Natural killer cell (primary cell): ENCODE measurements around the gene ARID4B. TPM values are rescaled to one million over a fixed set of nuclear protein-coding genes. Genes with fewer than 3 reads are reported as not detected.

ENCODE experiments used
- ATAC-seq, 3 donors: fragments of 150-1000 bp in 2 of 3; fragments of 200-7000 bp in 1 of 3; cut with Tn5 transposase; 1 replicate in 1 of 3; 2 replicates in 2 of 3; pipeline ENCODE4 v1.10.0; 2021; ENCODE audit warnings: mild to moderate bottlenecking in 2 of 3, moderate library complexity in 2 of 3
- DNase-seq, 2 donors: peaks; one replicate each; pipeline versions ENCODE4 v3.0.0 to v3.0.0-alpha.2; 2013 to 2021; ENCODE audit warnings: mixed read lengths in 1 of 2
- H3K27ac ChIP-seq: one replicate; pipeline ENCODE4 v1.5.1; 2013; ENCODE audit warnings: mild to moderate bottlenecking, low read length
- H3K27me3 ChIP-seq: one replicate; pipeline ENCODE4 v1.6.1; 2013; ENCODE audit warnings: low read length; ENCODE audit not compliant: control insufficient read depth, insufficient read depth
- H3K36me3 ChIP-seq: one replicate; pipeline ENCODE4 v1.6.1; 2013; ENCODE audit warnings: low read length; ENCODE audit not compliant: control insufficient read depth, insufficient read depth
- H3K4me1 ChIP-seq: one replicate; pipeline ENCODE4 v1.6.1; 2013; ENCODE audit warnings: low read length; ENCODE audit not compliant: control insufficient read depth, insufficient read depth
- H3K4me3 ChIP-seq: one replicate; pipeline ENCODE4 v1.5.1; 2013; ENCODE audit warnings: low read length
- H3K9me3 ChIP-seq: one replicate; pipeline ENCODE4 v1.6.1; 2013; ENCODE audit warnings: low read length; ENCODE audit not compliant: control insufficient read depth, insufficient read depth
- H3K27ac Mint-ChIP-seq, 2 donors: one replicate each; pipeline ENCODE4 v1.8.0; 2022; ENCODE audit warnings: mild to moderate bottlenecking in 2 of 2, mixed read lengths in 2 of 2, moderate library complexity in 1 of 2
- H3K27me3 Mint-ChIP-seq, 2 donors: one replicate each; pipeline ENCODE4 v1.8.0; 2022; ENCODE audit warnings: low read depth in 2 of 2, mixed read lengths in 2 of 2
- H3K36me3 Mint-ChIP-seq: one replicate; pipeline ENCODE4 v1.8.0; 2022; ENCODE audit warnings: mixed read lengths
- H3K4me1 Mint-ChIP-seq, 2 donors: one replicate each; pipeline ENCODE4 v1.8.0; 2022; ENCODE audit warnings: mixed read lengths in 2 of 2
- H3K4me3 Mint-ChIP-seq: one replicate; pipeline ENCODE4 v1.8.0; 2022; ENCODE audit warnings: mild to moderate bottlenecking, moderate library complexity, mixed read lengths
- H3K9me3 Mint-ChIP-seq, 2 donors: one replicate each; pipeline ENCODE4 v1.8.0; 2022; ENCODE audit warnings: mixed read lengths in 2 of 2
- CTCF ChIP-seq: fragments of 200-600 bp; IDR thresholded peaks from one replicate; pipeline ENCODE4 v1.8.0; 2022; ENCODE audit warnings: antibody characterized with exemption
- WGBS: methylation state at CpG from one replicate; pipeline ENCODE4 v1.1.7; 2013; ENCODE audit warnings: missing lambda C conversion rate; ENCODE audit not compliant: insufficient coverage; 5-methylcytosine and 5-hydroxymethylcytosine counted together
- intact Hi-C: fragments of 100-400 bp; cut with micrococcal nuclease; formaldehyde crosslinking; loops from one replicate; pipeline ENCODE4 v1.14.2; 2022
- total RNA-seq, 4 donors: library from RNA; stranded (reverse); fragments of 120-200 nt in 1 of 4; gene quantifications; one replicate each; pipeline versions ENCODE4 v1.2.3 to v1.2.4, GENCODE V29; 2013 to 2022

ARID4B gene
- total RNA-seq, 3 donors from 2014 or later (not counting 1 experiment from before 2014, with no cell fraction given) = 161 to 189 (median 178) TPM

GRCh38 chr1:235246022-235246948 is 81.7 kb downstream of the ARID4B start:
- intact Hi-C loops = no loop called here
- no peaks in the 10 kb centered on the region for H3K36me3 Mint-ChIP-seq
- ATAC-seq = no peak
- H3K27ac ChIP-seq = no peak overlapping the region
- no peaks in the 10 kb centered on the region for H3K4me1 ChIP-seq
- H3K27ac Mint-ChIP-seq = peak overlapping the region; percentile 24 to 39
- no peak for TF ChIP-seq CTCF
- H3K4me3 ChIP-seq = no peak overlapping the region
- no peaks in the 10 kb centered on the region for H3K27me3 ChIP-seq
- H3K4me1 Mint-ChIP-seq = peaks cover 31 to 33% of the 10 kb centered on the region in 2 donors
- H3K9me3 Mint-ChIP-seq = no peaks in the 10 kb centered on the region
- H3K27me3 Mint-ChIP-seq = no peaks in the 10 kb centered on the region
- 78% methylated on average over 1 of the region's 2 CpGs for WGBS
- H3K9me3 ChIP-seq = no peaks in the 10 kb centered on the region
- H3K36me3 ChIP-seq = peaks cover 29% of the 10 kb centered on the region
- no peak for DNase-seq
- H3K4me3 Mint-ChIP-seq = no peak overlapping the region

DNA sequence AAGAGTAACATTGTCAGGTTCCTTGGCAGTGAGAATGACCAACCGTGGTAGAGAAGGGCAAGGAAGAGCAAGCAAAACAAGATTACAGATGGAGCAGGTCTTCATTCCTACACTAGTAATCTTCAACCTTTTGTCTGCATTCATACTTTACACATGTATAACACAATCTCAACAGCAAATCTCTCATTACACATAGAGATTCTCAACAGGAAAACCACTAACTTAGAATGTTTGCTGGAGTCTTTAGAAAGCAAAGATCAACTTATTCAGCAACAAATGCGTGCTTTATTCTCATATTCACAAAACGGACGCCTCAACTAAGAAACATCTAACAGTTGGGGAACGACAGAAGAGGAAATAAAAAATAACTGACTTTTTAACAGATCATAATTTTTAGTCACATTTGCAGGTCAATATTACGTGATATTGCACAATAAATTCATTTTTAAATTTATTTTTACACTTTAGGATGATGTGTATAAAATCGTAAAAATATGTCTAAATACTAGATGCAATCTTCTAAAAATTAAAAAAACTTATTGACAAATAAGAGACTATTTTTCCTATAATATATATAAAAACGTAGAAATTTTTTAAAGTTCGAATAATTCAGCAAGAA is 82.9 kb downstream of the ARID4B start:
- ATAC-seq (peak in 2 of 3 donors; percentile 40 to 52), DNase-seq (peak in 1 of 2 donors; percentile 15)
- Histone ChIP-seq H3K9me3 (no peaks in the 10 kb centered on the region), H3K36me3 (peaks cover 24% of the 10 kb centered on the region), H3K27me3 (no peaks in the 10 kb centered on the region), H3K27ac (no peak overlapping the region), H3K4me3 (no peak overlapping the region), H3K4me1 (no peaks in the 10 kb centered on the region)
- Mint-ChIP-seq H3K4me1 (peaks cover 39 to 40% of the 10 kb centered on the region in 2 donors), H3K27me3 (no peaks in the 10 kb centered on the region), H3K36me3 (no peaks in the 10 kb centered on the region), H3K27ac (peak overlapping the region; percentile 47 to 48), H3K4me3 (peak overlapping the region; percentile 14), H3K9me3 (no peaks in the 10 kb centered on the region)
- WGBS = 49% methylated on average over 2 of the region's 9 CpGs
- intact Hi-C loops = no loop called here
- TF ChIP-seq CTCF = no peak

- Histone ChIP-seq H3K27ac (no peak overlapping the region), H3K9me3 (no peaks in the 10 kb centered on the region), H3K4me1 (no peaks in the 10 kb centered on the region), H3K36me3 (peaks cover 39% of the 10 kb centered on the region), H3K27me3 (no peaks in the 10 kb centered on the region), H3K4me3 (no peak overlapping the region)
- Mint-ChIP-seq H3K27ac (peak overlapping the region; percentile 59 to 62), H3K27me3 (no peaks in the 10 kb centered on the region), H3K4me1 (peaks cover 34 to 35% of the 10 kb centered on the region in 2 donors), H3K36me3 (peaks cover 7% of the 10 kb centered on the region), H3K4me3 (no peak overlapping the region), H3K9me3 (no peaks in the 10 kb centered on the region)
- intact Hi-C loops = no loop called here
- ATAC-seq (no peak), DNase-seq (no peak)
- TF ChIP-seq CTCF = no peak
Measured at GRCh38 chr1:235240960-235241359, 87.0 kb downstream of the ARID4B start.
